Nephron progenitor cell (in vitro differentiated cells): ENCODE measurements around the gene RANBP3L.
"Not testable (repeated sequence)": the region's sequence is repeated elsewhere in the genome, so short reads cannot be mapped to it uniquely, and the experiment has no call there.

Experiments
- DNase-seq: peaks from one replicate; pipeline ENCODE4 v3.0.0; 2021
- H3K27ac Mint-ChIP-seq: 2 replicates; pipeline ENCODE4 v1.8.0; 2021; ENCODE audit warnings: mild to moderate bottlenecking, moderate library complexity, mixed read lengths
- H3K27me3 Mint-ChIP-seq: 2 replicates; pipeline ENCODE4 v1.8.0; 2021; ENCODE audit warnings: mild to moderate bottlenecking, low read depth, mixed read lengths; ENCODE audit not compliant: poor library complexity
- H3K36me3 Mint-ChIP-seq: 2 replicates; pipeline ENCODE4 v1.8.0; 2021; ENCODE audit warnings: low read depth, mixed read lengths
- H3K4me1 Mint-ChIP-seq: 2 replicates; pipeline ENCODE4 v1.8.0; 2021; ENCODE audit warnings: mixed read lengths
- H3K4me3 Mint-ChIP-seq: 2 replicates; pipeline ENCODE4 v1.8.0; 2021; ENCODE audit warnings: mild to moderate bottlenecking, moderate library complexity, mixed read lengths
- H3K9me3 Mint-ChIP-seq: 2 replicates; pipeline ENCODE4 v1.8.0; 2021; ENCODE audit warnings: mild to moderate bottlenecking, moderate library complexity, mixed read lengths
- CTCF ChIP-seq: fragments of 200-600 bp; sonication (generic); IDR thresholded peaks from 2 replicates; pipeline ENCODE4 v1.5.0; 2021; ENCODE audit warnings: antibody characterized with exemption

The RANBP3L gene

GRCh38 chr5:36199620-36200019 is 102.1 kb downstream of the RANBP3L start:
- Mint-ChIP-seq H3K27ac (no peak overlapping the region), H3K36me3 (peaks cover 42% of the 10 kb centered on the region), H3K9me3 (no peaks in the 10 kb centered on the region), H3K4me1 (no peaks in the 10 kb centered on the region), H3K4me3 (no peak overlapping the region), H3K27me3 (no peaks in the 10 kb centered on the region)
- TF ChIP-seq CTCF, result no peak
- DNase-seq, result no peak

- H3K27me3 Mint-ChIP-seq, H3K4me1 Mint-ChIP-seq, H3K27ac Mint-ChIP-seq, DNase-seq, H3K9me3 Mint-ChIP-seq, H3K4me3 Mint-ChIP-seq: not testable (repeated sequence)
- peaks cover 45% of the 10 kb centered on the region for H3K36me3 Mint-ChIP-seq
These were observed 102.9 kb downstream of the RANBP3L start for GRCh38 chr5:36198783-36199182.
